Activated T-helper 1 cell treated with anti-CD3 and anti-CD28 coated beads, Interleukin-12 subunit alpha, Interleukin-12 subunit beta, Interleukin-2, Interleukin-4 antibody, amounts not matched to agents 30 ng/mL and 10 ng/mL and 1 ng/mL, durations not matched to agents 14 hours and 24 hours and 36 hours (primary cell): ENCODE measurements around the gene ZNF148. TPM values are rescaled to one million over a fixed set of nuclear protein-coding genes. Genes with fewer than 3 reads are reported as not detected.
A peak's percentile ranks its signal among the peaks of the same experiment; 100 is the strongest.

Source experiments
- DNase-seq: peaks from one replicate; pipeline ENCODE4 v3.0.0; 2021; ENCODE audit warnings: low spot score
- H3K27ac Mint-ChIP-seq: one replicate; pipeline ENCODE4 v1.8.0; 2021; ENCODE audit warnings: mild to moderate bottlenecking, mixed read lengths
- H3K27me3 Mint-ChIP-seq: one replicate; pipeline ENCODE4 v1.8.0; 2022; ENCODE audit warnings: mild to moderate bottlenecking, moderate library complexity, mixed read lengths; ENCODE audit not compliant: insufficient read depth
- H3K36me3 Mint-ChIP-seq: one replicate; pipeline ENCODE4 v1.8.0; 2021; ENCODE audit warnings: low read depth, mixed read lengths
- H3K4me1 Mint-ChIP-seq: one replicate; pipeline ENCODE4 v1.8.0; 2021; ENCODE audit warnings: low read depth, mixed read lengths
- H3K4me3 Mint-ChIP-seq: one replicate; pipeline ENCODE4 v1.8.0; 2021; ENCODE audit warnings: mild to moderate bottlenecking, moderate library complexity, mixed read lengths
- H3K9me3 Mint-ChIP-seq: one replicate; pipeline ENCODE4 v1.8.0; 2021; ENCODE audit warnings: mixed read lengths
- intact Hi-C: fragments of 100-400 bp; cut with micrococcal nuclease; formaldehyde crosslinking; loops from one replicate; pipeline ENCODE4 v1.15.1; 2024
- total RNA-seq: library from RNA; stranded (reverse); gene quantifications from 2 replicates; pipeline ENCODE4 v1.2.3, GENCODE V29; 2022

Gene ZNF148
- total RNA-seq, 1 donor from 2014 or later = 34.7 TPM

- H3K27ac Mint-ChIP-seq = no peak overlapping the region
- peaks cover 11% of the 10 kb centered on the region for H3K27me3 Mint-ChIP-seq
- no peak overlapping the region for H3K4me3 Mint-ChIP-seq
- H3K4me1 Mint-ChIP-seq = peaks cover 28% of the 10 kb centered on the region
- H3K9me3 Mint-ChIP-seq = no peaks in the 10 kb centered on the region
- intact Hi-C loops = loop anchor here (5.0 kb wide), 1 partner anchor 158 kb away; the partner anchor contains the start of gene ZNF148
- no peak for DNase-seq
- H3K36me3 Mint-ChIP-seq = no peaks in the 10 kb centered on the region
These were observed 155.8 kb downstream of the ZNF148 start for GRCh38 chr3:125219261-125219701.

GRCh38 chr3:125214738-125215137 lies 160.4 kb downstream of the ZNF148 start:
- H3K27me3 Mint-ChIP-seq = peaks cover 46% of the 10 kb centered on the region
- no peak for DNase-seq
- H3K4me3 Mint-ChIP-seq = no peak overlapping the region
- peak overlapping the region; percentile 1 for H3K27ac Mint-ChIP-seq
- H3K4me1 Mint-ChIP-seq = peaks cover 19% of the 10 kb centered on the region
- H3K36me3 Mint-ChIP-seq = no peaks in the 10 kb centered on the region
- intact Hi-C loops = loop anchor here (1.0 to 5.0 kb wide), 2 partner anchors 18 to 163 kb away; partner anchors contain the start of gene ZNF148
- no peaks in the 10 kb centered on the region for H3K9me3 Mint-ChIP-seq

- Mint-ChIP-seq H3K4me3 (no peak overlapping the region), H3K27ac (no peak overlapping the region), H3K27me3 (peaks cover 50% of the 10 kb centered on the region), H3K36me3 (no peaks in the 10 kb centered on the region), H3K9me3 (no peaks in the 10 kb centered on the region), H3K4me1 (peaks cover 19% of the 10 kb centered on the region)
- intact Hi-C loops = loop anchor here (1.0 kb wide), 1 partner anchor 18 kb away; no protein-coding TSS in a partner anchor
- DNase-seq = no peak
These were observed 161.1 kb downstream of the ZNF148 start for GRCh38 chr3:125213946-125214542.

DNA sequence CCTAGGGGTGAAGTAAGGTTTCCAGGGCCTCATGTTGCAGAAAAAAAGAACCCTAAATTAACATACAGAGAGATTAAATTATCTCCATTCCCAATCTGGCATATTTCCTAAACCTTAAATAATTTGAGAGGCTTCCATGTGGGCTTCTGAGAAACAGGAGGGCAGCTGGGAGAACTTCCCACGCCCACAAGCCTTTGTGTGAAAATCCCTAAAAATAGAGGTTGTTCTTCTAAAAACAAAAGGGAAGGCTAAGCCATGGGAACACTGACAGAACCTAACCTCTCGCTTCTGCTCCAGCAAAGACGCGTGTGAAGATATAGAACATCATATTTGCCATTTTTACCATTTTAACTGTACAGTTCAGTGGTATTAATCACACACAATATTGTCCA lies 161.8 kb downstream of the ZNF148 start:
- Mint-ChIP-seq H3K27me3 (peaks cover 52% of the 10 kb centered on the region), H3K4me3 (no peak overlapping the region)
- intact Hi-C loops = no loop called here

DNA sequence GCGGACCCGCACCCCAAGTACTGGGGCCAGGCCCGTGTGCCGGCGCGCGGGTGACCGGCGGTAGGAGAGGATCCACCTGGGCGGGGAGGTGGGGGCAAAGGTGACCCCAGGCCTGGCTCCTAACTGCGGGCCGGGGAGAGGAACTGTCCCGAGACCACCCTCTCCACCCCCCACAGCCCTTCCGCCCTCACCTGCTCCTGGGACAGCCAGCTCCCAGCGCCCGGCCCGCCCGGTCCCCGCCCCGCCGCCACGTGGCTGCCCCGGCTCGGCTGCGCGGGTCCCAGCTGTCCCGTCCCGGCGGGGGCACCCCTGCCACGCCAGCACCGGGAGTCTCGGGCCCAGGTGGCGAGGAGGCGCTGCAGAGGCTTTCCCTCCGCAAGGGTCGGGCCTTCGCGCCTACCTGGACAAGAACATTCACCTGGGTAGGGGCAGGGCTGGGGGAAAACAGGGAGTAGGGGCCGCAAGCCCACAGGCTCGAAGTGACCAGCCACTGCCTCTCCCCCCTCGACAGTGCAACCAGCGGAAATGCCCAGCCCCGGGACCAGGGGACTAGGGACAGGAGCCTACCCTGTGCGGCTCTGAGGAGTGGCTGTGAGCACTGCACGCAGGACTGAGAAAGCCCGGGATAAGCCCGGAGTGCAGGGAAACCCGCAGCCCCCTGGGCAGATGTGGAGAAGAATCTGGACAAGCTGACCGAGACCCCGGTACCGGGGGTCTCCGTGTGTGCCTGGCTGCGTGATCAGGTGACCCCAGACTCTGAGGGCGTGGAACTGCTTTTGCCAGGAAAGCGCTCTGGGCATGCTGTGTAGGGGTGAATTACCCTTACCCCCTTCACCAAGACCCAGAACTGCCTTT lies 162.4 kb downstream of the ZNF148 start, which contains the start of gene SLC12A8:
TSS of gene SLC12A8 (minus strand) at position 240 of the 855 bp plus-strand sequence. CDS start 1,399 bp downstream, outside the sequence.
- H3K27me3 Mint-ChIP-seq = peaks cover 52% of the 10 kb centered on the region
- H3K4me3 Mint-ChIP-seq = no peak within 1 kb of the TSS
- no peaks in the 10 kb centered on the region for H3K9me3 Mint-ChIP-seq
- no peak for DNase-seq
- H3K36me3 Mint-ChIP-seq = no peaks in the 10 kb centered on the region
- intact Hi-C loops = no loop called here
- no peak within 1 kb of the TSS for H3K27ac Mint-ChIP-seq
- H3K4me1 Mint-ChIP-seq = peaks cover 19% of the 10 kb centered on the region

More for the DNA sequence above, 161.8 kb downstream of the ZNF148 start:
- no peak for DNase-seq
- Mint-ChIP-seq H3K4me1 (peaks cover 19% of the 10 kb centered on the region), H3K27ac (no peak overlapping the region), H3K36me3 (no peaks in the 10 kb centered on the region), H3K9me3 (no peaks in the 10 kb centered on the region)

GRCh38 chr3:125212091-125212508 lies 163.0 kb downstream of the ZNF148 start:
- H3K27ac Mint-ChIP-seq = no peak overlapping the region
- no peaks in the 10 kb centered on the region for H3K9me3 Mint-ChIP-seq
- no peak for DNase-seq
- intact Hi-C loops = no loop called here
- no peak overlapping the region for H3K4me3 Mint-ChIP-seq
- no peaks in the 10 kb centered on the region for H3K36me3 Mint-ChIP-seq
- H3K4me1 Mint-ChIP-seq = peaks cover 19% of the 10 kb centered on the region
- peaks cover 54% of the 10 kb centered on the region for H3K27me3 Mint-ChIP-seq

DNA sequence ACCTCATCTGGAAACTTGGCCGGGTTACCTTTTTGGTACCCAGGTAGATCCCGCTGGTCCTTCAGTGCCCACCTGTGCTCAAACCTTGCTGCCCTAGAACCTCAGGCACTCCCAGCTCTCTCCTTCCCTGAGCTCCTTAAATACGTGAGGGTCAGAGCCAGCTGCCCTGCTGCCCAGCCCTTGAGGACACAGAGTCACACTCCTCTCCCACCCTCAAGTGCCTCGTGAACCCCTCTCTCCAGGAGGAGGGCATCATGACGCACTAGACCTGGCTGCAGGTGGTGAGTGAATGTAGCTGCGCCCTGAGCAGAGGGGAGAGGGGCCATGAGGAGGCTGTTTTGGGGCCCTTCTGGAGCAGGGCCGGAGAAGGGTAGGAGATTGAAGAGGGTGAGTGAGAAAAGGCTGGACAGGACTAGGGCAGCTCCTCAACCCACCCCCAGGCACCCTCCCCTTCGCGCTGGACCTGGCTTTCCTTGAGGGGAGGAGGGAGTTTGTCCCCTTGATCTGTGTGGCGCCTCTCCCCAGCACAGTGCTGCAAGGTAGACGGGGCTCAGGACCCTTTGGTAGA lies 163.5 kb downstream of the ZNF148 start:
- H3K9me3 Mint-ChIP-seq = no peaks in the 10 kb centered on the region
- intact Hi-C loops = no loop called here
- H3K36me3 Mint-ChIP-seq = no peaks in the 10 kb centered on the region
- no peak overlapping the region for H3K4me3 Mint-ChIP-seq
- H3K27me3 Mint-ChIP-seq = peaks cover 51% of the 10 kb centered on the region
- no peak for DNase-seq
- peaks cover 19% of the 10 kb centered on the region for H3K4me1 Mint-ChIP-seq
- no peak overlapping the region for H3K27ac Mint-ChIP-seq

- no peak overlapping the region for H3K27ac Mint-ChIP-seq
- H3K4me1 Mint-ChIP-seq = no peaks in the 10 kb centered on the region
- H3K27me3 Mint-ChIP-seq = peaks cover 42% of the 10 kb centered on the region
- H3K9me3 Mint-ChIP-seq = no peaks in the 10 kb centered on the region
- intact Hi-C loops = loop anchor here (10.0 kb wide), 1 partner anchor 443 kb away; no protein-coding TSS in a partner anchor
- H3K36me3 Mint-ChIP-seq = no peaks in the 10 kb centered on the region
- no peak for DNase-seq
- H3K4me3 Mint-ChIP-seq = no peak overlapping the region
These were observed 167.1 kb downstream of the ZNF148 start for GRCh38 chr3:125207949-125208568.

DNA sequence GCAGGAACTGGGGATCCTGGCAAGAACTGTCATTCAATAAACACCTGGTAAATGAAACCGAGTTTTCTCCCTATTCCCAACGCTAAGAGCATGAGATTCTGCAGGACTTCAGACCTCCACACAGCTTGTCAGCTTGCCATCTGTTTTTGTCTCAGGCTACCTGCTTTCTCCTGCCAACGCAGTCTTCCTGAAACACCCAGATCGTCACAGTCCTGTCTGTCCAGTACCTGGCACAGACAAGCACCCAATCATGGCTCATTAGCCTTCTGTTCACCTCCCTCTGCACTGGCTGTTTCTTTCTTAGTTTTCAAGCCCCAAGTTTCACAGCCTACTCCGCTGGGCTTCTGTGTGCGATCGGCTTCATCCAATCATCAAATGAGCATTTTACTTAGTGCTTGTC lies 167.6 kb downstream of the ZNF148 start:
- no peaks in the 10 kb centered on the region for H3K9me3 Mint-ChIP-seq
- no peak overlapping the region for H3K4me3 Mint-ChIP-seq
- no peak overlapping the region for H3K27ac Mint-ChIP-seq
- intact Hi-C loops = loop anchor here (10.0 kb wide), 1 partner anchor 443 kb away; no protein-coding TSS in a partner anchor
- H3K36me3 Mint-ChIP-seq = no peaks in the 10 kb centered on the region
- no peak for DNase-seq
- H3K4me1 Mint-ChIP-seq = no peaks in the 10 kb centered on the region
- peaks cover 38% of the 10 kb centered on the region for H3K27me3 Mint-ChIP-seq

GRCh38 chr3:125206934-125207333 lies 168.2 kb downstream of the ZNF148 start:
- H3K4me3 Mint-ChIP-seq = no peak overlapping the region
- H3K36me3 Mint-ChIP-seq = no peaks in the 10 kb centered on the region
- DNase-seq = no peak

GRCh38 chr3:125203731-125204130 lies 171.4 kb downstream of the ZNF148 start:
- Mint-ChIP-seq H3K4me3 (no peak overlapping the region), H3K36me3 (no peaks in the 10 kb centered on the region), H3K4me1 (no peaks in the 10 kb centered on the region), H3K27me3 (peaks cover 21% of the 10 kb centered on the region), H3K9me3 (no peaks in the 10 kb centered on the region), H3K27ac (no peak overlapping the region)
- DNase-seq = no peak
- intact Hi-C loops = loop anchor here (5.0 to 10.0 kb wide), 2 partner anchors 151 to 439 kb away; no protein-coding TSS in a partner anchor

More at GRCh38 chr3:125206934-125207333, 168.2 kb downstream of the ZNF148 start:
- intact Hi-C loops = loop anchor here (10.0 kb wide), 1 partner anchor 442 kb away; no protein-coding TSS in a partner anchor
- Mint-ChIP-seq H3K27me3 (peaks cover 38% of the 10 kb centered on the region), H3K4me1 (no peaks in the 10 kb centered on the region), H3K9me3 (no peaks in the 10 kb centered on the region), H3K27ac (no peak overlapping the region)

DNA sequence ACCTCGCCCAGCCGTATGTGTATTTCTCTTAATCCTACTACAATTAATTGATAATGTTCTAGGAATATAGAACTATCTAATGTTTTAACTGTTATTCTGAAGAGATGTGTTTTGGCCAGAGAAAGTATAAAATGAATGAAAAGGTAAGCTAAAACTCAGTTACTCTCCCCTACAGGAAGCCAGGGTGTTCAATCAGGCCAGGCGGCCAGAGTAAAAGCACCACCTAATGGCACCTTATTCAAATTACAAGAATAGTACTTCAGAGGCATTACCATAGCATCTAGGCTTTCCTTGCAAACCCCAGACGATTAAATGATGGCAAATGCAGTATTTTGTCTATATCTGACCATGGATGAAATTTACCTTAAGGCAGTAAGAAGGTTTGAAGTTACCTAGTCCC lies 172.9 kb downstream of the ZNF148 start:
- Mint-ChIP-seq H3K36me3 (no peaks in the 10 kb centered on the region), H3K4me3 (no peak overlapping the region), H3K27ac (no peak overlapping the region), H3K27me3 (peaks cover 28% of the 10 kb centered on the region), H3K9me3 (no peaks in the 10 kb centered on the region), H3K4me1 (no peaks in the 10 kb centered on the region)
- intact Hi-C loops = loop anchor here (1.0 to 10.0 kb wide), 4 partner anchors 150 to 437 kb away; no protein-coding TSS in a partner anchor
- DNase-seq = no peak
